SK-N-MC (cell line): ENCODE results near the gene HOXB13.

ENCODE experiments used
- EZH2 ChIP-seq: fragments of 200-600 bp; sonication (generic); IDR thresholded peaks from one replicate; pipeline ENCODE4 v1.6.1; 2017; ENCODE audit warnings: antibody characterized with exemption
- POLR2AphosphoS5 ChIP-seq: IDR thresholded peaks from 2 replicates; pipeline ENCODE4 v1.6.1; 2012; ENCODE audit warnings: mild to moderate bottlenecking, low read depth, low read length, borderline replicate concordance

DNA sequence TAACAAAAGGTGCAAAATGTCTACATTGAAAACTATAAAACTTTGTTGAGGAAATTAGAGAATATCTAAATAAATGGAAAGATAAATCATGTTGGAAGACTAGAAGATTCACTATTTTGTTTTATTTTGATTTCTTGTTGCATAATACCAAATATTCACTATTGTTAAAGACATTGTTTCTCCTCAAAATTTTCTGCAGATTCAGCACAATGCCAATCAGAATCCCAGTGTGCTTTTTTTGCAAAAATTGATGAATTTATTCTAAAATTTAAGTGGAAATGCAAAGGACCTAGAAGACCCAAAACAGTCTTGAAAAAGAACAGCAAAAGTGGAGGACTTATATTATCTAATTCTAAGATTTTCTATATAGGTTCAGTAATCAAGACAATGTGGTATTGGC lies 48.1 kb upstream of the HOXB13 start:
- TF ChIP-seq EZH2 (no peak), POLR2AphosphoS5 (no peak)
